Activated T-helper 1 cell treated with anti-CD3 and anti-CD28 coated beads, Interleukin-12 subunit alpha, Interleukin-12 subunit beta, Interleukin-2, Interleukin-4 antibody, amounts not matched to agents 30 ng/mL and 10 ng/mL and 1 ng/mL, durations not matched to agents 14 hours and 24 hours and 36 hours (primary cell): ENCODE results near the gene MYO3B. TPM values are rescaled to one million over a fixed set of nuclear protein-coding genes. Genes with fewer than 3 reads are reported as not detected.
"Not testable (repeated sequence)": the region's sequence is repeated elsewhere in the genome, so short reads cannot be mapped to it uniquely, and the experiment has no call there.

Experiments used
- DNase-seq: peaks from one replicate; pipeline ENCODE4 v3.0.0; 2021; ENCODE audit warnings: low spot score
- H3K27ac Mint-ChIP-seq: one replicate; pipeline ENCODE4 v1.8.0; 2021; ENCODE audit warnings: mild to moderate bottlenecking, mixed read lengths
- H3K27me3 Mint-ChIP-seq: one replicate; pipeline ENCODE4 v1.8.0; 2022; ENCODE audit warnings: mild to moderate bottlenecking, moderate library complexity, mixed read lengths; ENCODE audit not compliant: insufficient read depth
- H3K36me3 Mint-ChIP-seq: one replicate; pipeline ENCODE4 v1.8.0; 2021; ENCODE audit warnings: low read depth, mixed read lengths
- H3K4me1 Mint-ChIP-seq: one replicate; pipeline ENCODE4 v1.8.0; 2021; ENCODE audit warnings: low read depth, mixed read lengths
- H3K4me3 Mint-ChIP-seq: one replicate; pipeline ENCODE4 v1.8.0; 2021; ENCODE audit warnings: mild to moderate bottlenecking, moderate library complexity, mixed read lengths
- H3K9me3 Mint-ChIP-seq: one replicate; pipeline ENCODE4 v1.8.0; 2021; ENCODE audit warnings: mixed read lengths
- intact Hi-C: fragments of 100-400 bp; cut with micrococcal nuclease; formaldehyde crosslinking; loops from one replicate; pipeline ENCODE4 v1.15.1; 2024
- total RNA-seq: library from RNA; stranded (reverse); gene quantifications from 2 replicates; pipeline ENCODE4 v1.2.3, GENCODE V29; 2022

Gene MYO3B
- total RNA-seq, 1 donor from 2014 or later = 0.57 TPM

DNA sequence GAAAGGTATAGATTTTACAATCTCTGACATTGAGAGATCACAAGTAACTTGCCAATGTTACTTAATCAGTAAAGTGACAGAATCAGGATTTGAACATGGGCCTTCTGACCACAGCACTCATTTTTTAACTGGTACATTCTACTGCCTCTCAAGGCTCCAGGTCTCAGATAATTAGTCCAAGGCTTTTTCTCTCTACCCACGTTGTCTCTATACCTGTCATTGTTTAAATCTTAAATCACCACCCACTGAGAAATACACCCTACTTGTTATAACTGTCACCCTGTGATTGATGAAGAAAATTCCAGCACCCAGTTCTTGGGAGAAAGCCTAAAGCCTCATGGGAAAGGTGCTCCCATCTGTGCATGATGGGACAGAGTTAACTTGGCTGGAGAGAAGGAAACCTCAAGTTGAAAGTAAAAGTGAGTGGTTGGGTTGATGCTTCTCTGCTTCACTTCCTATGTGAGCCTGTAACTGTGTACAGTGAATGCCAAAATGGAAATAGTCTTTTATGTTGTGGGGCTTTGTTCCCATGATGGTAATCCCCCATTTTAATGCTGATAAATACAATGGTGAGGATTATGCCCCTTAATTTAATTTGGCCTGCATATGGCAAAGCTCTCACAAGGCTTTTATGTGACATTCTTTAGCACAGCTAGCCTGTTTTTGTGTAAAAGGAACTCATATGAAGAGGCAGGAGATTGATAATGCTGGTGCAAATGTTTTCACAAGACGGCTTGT, 347.1 kb downstream of the MYO3B start:
- H3K4me1 Mint-ChIP-seq = peaks cover 6% of the 10 kb centered on the region
- DNase-seq = no peak
- intact Hi-C loops = no loop called here
- no peaks in the 10 kb centered on the region for H3K9me3 Mint-ChIP-seq
- H3K27me3 Mint-ChIP-seq = peaks cover 4% of the 10 kb centered on the region
- no peak overlapping the region for H3K4me3 Mint-ChIP-seq
- no peaks in the 10 kb centered on the region for H3K36me3 Mint-ChIP-seq
- no peak overlapping the region for H3K27ac Mint-ChIP-seq

DNA sequence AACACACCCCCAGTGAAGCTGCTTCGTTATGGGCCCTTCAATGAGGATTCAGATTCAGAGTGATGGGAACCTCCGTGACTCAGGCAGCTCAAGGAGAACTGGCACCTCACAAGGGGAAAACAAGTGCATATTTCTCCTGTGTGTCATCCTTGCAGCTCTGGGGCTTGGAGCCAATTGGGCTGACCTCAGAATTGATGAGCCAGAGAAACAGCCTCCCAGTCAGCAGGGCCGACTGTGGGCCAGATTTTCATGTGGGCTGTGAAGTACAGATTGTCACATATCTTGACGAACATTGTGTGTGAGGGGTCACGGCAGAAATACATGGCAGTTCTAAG, 347.6 kb downstream of the MYO3B start:
- Mint-ChIP-seq H3K36me3 (no peaks in the 10 kb centered on the region), H3K4me3 (no peak overlapping the region), H3K4me1 (peaks cover 6% of the 10 kb centered on the region), H3K27me3 (peaks cover 6% of the 10 kb centered on the region), H3K9me3 (no peaks in the 10 kb centered on the region), H3K27ac (no peak overlapping the region)
- DNase-seq = no peak
- intact Hi-C loops = no loop called here

GRCh38 chr2:170530284-170530745, 352.4 kb downstream of the MYO3B start:
- no peak overlapping the region for H3K27ac Mint-ChIP-seq
- H3K4me3 Mint-ChIP-seq = no peak overlapping the region
- H3K4me1 Mint-ChIP-seq = peaks cover under 1% of the 10 kb centered on the region
- no peak for DNase-seq
- intact Hi-C loops = no loop called here
- H3K36me3 Mint-ChIP-seq = no peaks in the 10 kb centered on the region
- H3K9me3 Mint-ChIP-seq = no peaks in the 10 kb centered on the region
- H3K27me3 Mint-ChIP-seq = peaks cover 8% of the 10 kb centered on the region

GRCh38 chr2:170530803-170531564, 353.0 kb downstream of the MYO3B start:
- Mint-ChIP-seq H3K9me3 (no peaks in the 10 kb centered on the region), H3K4me1 (no peaks in the 10 kb centered on the region), H3K27me3 (peaks cover 11% of the 10 kb centered on the region), H3K4me3 (no peak overlapping the region), H3K36me3 (no peaks in the 10 kb centered on the region), H3K27ac (no peak overlapping the region)
- no peak for DNase-seq
- intact Hi-C loops = no loop called here

GRCh38 chr2:170531876-170532275, 353.9 kb downstream of the MYO3B start:
- H3K27ac Mint-ChIP-seq = no peak overlapping the region
- intact Hi-C loops = no loop called here
- DNase-seq = no peak
- no peak overlapping the region for H3K4me3 Mint-ChIP-seq
- peaks cover 16% of the 10 kb centered on the region for H3K27me3 Mint-ChIP-seq
- no peaks in the 10 kb centered on the region for H3K9me3 Mint-ChIP-seq
- no peaks in the 10 kb centered on the region for H3K4me1 Mint-ChIP-seq
- no peaks in the 10 kb centered on the region for H3K36me3 Mint-ChIP-seq

DNA sequence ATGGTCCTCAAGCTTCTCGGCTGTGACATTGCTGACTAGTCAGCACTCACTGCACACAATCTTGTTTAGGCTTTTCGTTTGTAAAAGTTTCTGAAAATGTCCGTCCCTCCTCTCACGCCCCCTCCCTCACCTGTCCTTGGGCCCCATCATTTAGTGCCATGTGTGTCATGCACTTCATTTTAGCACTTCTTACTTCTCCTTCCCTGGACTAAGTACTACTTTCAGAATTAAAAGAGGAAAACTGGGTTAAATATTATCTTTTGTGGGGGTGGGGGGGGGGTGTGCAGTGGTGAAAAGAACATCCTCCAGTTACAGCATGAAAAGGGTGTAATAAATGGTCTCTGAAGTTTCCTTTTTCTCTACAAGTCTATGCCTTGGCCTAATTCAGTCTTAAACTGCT, 355.2 kb downstream of the MYO3B start:
- H3K27ac Mint-ChIP-seq = no peak overlapping the region
- H3K36me3 Mint-ChIP-seq = no peaks in the 10 kb centered on the region
- no peaks in the 10 kb centered on the region for H3K4me1 Mint-ChIP-seq
- H3K27me3 Mint-ChIP-seq = peaks cover 16% of the 10 kb centered on the region
- intact Hi-C loops = no loop called here
- no peak overlapping the region for H3K4me3 Mint-ChIP-seq
- no peak for DNase-seq
- no peaks in the 10 kb centered on the region for H3K9me3 Mint-ChIP-seq

GRCh38 chr2:170535552-170535951, 357.6 kb downstream of the MYO3B start:
- H3K4me1 Mint-ChIP-seq = no peaks in the 10 kb centered on the region
- H3K36me3 Mint-ChIP-seq = no peaks in the 10 kb centered on the region

DNA sequence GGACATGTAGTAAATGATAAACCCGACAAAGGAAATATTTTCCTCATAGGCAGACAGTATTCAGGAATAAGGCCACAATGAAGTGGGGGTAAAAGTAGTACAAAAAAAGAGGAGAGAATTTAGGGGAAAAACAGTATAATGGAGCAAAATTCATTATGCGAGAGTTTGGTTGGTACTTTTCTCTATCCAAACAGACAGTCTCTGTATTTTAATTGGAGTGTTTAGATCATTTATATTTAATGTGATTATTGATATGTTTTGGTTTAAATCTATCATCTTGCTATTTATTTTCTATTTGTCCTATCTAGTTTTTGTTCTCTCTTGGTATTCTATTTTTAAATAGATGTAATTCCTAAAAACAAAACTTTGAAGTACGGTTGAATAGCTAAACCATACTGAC, 366.9 kb downstream of the MYO3B start:
- no peaks in the 10 kb centered on the region for H3K36me3 Mint-ChIP-seq
- no peaks in the 10 kb centered on the region for H3K4me1 Mint-ChIP-seq
- intact Hi-C loops = no loop called here
- H3K27me3 Mint-ChIP-seq = peaks cover 12% of the 10 kb centered on the region
- H3K4me3 Mint-ChIP-seq = no peak overlapping the region
- no peaks in the 10 kb centered on the region for H3K9me3 Mint-ChIP-seq
- DNase-seq = no peak
- H3K27ac Mint-ChIP-seq = no peak overlapping the region

More at GRCh38 chr2:170535552-170535951, 357.6 kb downstream of the MYO3B start:
- Mint-ChIP-seq H3K4me3 (no peak overlapping the region), H3K27me3 (peaks cover 15% of the 10 kb centered on the region), H3K27ac (no peak overlapping the region), H3K9me3 (no peaks in the 10 kb centered on the region)
- no peak for DNase-seq
- intact Hi-C loops = no loop called here

GRCh38 chr2:170548304-170548703, 370.4 kb downstream of the MYO3B start:
- H3K4me3 Mint-ChIP-seq = no peak overlapping the region
- DNase-seq = no peak
- no peaks in the 10 kb centered on the region for H3K36me3 Mint-ChIP-seq
- peaks cover 17% of the 10 kb centered on the region for H3K9me3 Mint-ChIP-seq
- H3K27ac Mint-ChIP-seq = no peak overlapping the region
- intact Hi-C loops = no loop called here
- H3K27me3 Mint-ChIP-seq = peaks cover 4% of the 10 kb centered on the region
- no peaks in the 10 kb centered on the region for H3K4me1 Mint-ChIP-seq

DNA sequence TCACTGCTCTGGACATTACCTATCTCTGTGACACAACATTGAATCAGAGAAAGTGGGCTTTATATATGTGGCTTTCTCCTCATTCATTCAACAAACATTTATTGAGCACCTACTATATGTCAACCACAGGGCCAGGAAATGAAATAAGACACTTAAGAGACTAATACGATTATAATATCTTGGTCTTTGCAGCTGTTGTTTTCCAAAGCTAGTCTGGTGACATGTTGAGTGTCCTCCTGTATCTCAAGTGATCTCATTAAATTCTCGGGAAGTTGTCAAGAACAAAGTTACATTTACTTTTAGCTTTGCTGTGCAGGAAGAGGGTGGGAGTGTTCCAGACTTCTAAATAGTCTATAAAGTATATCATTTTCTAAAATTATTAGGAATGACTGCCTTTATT, 372.6 kb downstream of the MYO3B start:
- Mint-ChIP-seq H3K36me3 (no peaks in the 10 kb centered on the region), H3K27me3 (no peaks in the 10 kb centered on the region), H3K4me3 (no peak overlapping the region), H3K9me3 (peaks cover 17% of the 10 kb centered on the region), H3K4me1 (no peaks in the 10 kb centered on the region), H3K27ac (no peak overlapping the region)
- no peak for DNase-seq
- intact Hi-C loops = no loop called here

- H3K27ac Mint-ChIP-seq, H3K36me3 Mint-ChIP-seq, H3K27me3 Mint-ChIP-seq, H3K4me1 Mint-ChIP-seq, H3K4me3 Mint-ChIP-seq, intact Hi-C loops, DNase-seq: not testable (repeated sequence)
- peaks cover 17% of the 10 kb centered on the region for H3K9me3 Mint-ChIP-seq
Measured at GRCh38 chr2:170551899-170552298, 374.0 kb downstream of the MYO3B start.

GRCh38 chr2:170553748-170554147, 375.8 kb downstream of the MYO3B start:
- peaks cover 2% of the 10 kb centered on the region for H3K27me3 Mint-ChIP-seq
- H3K27ac Mint-ChIP-seq = no peak overlapping the region
- H3K4me3 Mint-ChIP-seq = no peak overlapping the region
- no peak for DNase-seq
- intact Hi-C loops = no loop called here
- H3K36me3 Mint-ChIP-seq = no peaks in the 10 kb centered on the region
- H3K9me3 Mint-ChIP-seq = peaks cover 17% of the 10 kb centered on the region
- no peaks in the 10 kb centered on the region for H3K4me1 Mint-ChIP-seq

DNA sequence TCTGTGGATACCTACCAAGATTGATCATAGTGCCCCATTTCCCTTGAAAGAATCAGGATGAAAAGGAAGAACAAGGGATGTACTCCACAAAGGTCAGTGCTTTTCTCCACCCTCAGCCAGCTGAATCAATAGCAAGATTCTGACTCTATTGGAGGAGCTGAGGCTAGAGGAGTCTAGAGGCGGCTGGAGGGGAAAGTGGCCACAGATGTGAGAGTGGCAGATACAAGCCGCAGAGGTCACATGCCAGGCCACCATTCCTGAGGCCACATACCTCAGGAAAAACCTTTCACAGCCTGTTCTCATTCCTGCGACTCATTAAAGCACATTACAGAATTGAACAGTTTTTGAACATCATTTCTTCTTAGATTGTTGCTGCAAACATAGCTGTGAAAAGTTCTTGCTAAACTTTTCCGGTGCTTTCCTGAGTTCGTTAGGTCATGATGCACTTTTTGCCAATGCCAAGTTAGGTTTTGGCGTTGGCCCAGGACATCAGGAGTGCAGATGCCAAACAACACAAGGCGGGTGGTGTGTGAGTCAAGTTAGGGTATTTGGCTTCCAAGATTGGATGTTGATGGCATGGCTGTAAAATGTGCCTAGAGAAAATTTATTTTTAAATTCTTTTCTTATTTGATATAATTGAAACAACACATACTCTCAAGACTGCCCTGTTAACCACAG, 376.5 kb downstream of the MYO3B start:
- intact Hi-C loops = no loop called here
- Mint-ChIP-seq H3K4me3 (no peak overlapping the region), H3K27me3 (peaks cover 2% of the 10 kb centered on the region), H3K9me3 (peaks cover 17% of the 10 kb centered on the region), H3K27ac (no peak overlapping the region), H3K36me3 (no peaks in the 10 kb centered on the region), H3K4me1 (no peaks in the 10 kb centered on the region)
- no peak for DNase-seq
